GM12892 (cell line): ENCODE measurements around the gene GGACT.

Source experiments
- DNase-seq: peaks from one replicate; pipeline ENCODE4 v3.0.0; 2011; ENCODE audit not compliant: insufficient read length
- FAIRE-seq: peaks from 2 replicates; lab custom pipeline; 2011; peaks lifted over from hg19 to GRCh38; lab: Jason Lieb, UNC
- POLR2A ChIP-seq: IDR thresholded peaks from 2 replicates; pipeline ENCODE4 v1.6.1; 2011; ENCODE audit warnings: low read depth, low read length, control low read depth
- POLR2AphosphoS5 ChIP-seq: IDR thresholded peaks from 2 replicates; pipeline ENCODE4 v1.6.1; 2011; ENCODE audit warnings: low read depth, low read length, control low read depth
- TAF1 ChIP-seq: IDR thresholded peaks from 2 replicates; pipeline ENCODE4 v1.6.1; 2011; ENCODE audit warnings: low read depth, mild to moderate bottlenecking, control low read depth, low read length, borderline replicate concordance

Gene GGACT

DNA sequence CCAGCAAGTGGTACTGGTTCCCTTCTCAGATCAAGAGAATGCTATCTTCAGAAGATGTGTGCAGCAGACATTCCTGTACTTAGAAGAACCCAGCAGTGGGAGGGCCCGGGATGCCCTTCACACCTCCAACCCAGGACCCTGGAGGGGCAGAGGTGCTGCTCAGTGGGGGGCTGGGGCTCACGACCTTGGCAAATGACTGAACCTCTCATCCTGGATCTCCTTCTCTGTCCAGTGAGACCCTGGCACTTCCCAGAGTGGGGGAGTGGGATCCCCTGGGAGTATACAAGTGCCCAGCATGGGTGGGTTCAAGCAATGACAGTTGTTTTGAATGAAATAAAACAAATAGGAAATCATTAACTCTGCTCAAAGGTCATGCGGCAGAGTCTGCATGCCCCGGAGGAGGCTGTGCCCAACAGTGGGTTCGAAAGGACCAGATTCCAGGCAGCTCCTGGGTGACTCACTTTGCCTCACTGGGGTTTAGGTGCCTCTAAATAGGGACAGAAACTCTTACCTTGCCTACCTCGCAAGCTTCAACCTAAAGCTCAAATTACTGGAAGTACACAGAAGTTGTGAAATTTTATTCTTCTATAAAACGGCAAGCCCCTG lies 26.9 kb downstream of the GGACT start:
- FAIRE-seq (no peak), DNase-seq (no peak)
- TF ChIP-seq POLR2A (no peak), POLR2AphosphoS5 (no peak), TAF1 (no peak)

DNA sequence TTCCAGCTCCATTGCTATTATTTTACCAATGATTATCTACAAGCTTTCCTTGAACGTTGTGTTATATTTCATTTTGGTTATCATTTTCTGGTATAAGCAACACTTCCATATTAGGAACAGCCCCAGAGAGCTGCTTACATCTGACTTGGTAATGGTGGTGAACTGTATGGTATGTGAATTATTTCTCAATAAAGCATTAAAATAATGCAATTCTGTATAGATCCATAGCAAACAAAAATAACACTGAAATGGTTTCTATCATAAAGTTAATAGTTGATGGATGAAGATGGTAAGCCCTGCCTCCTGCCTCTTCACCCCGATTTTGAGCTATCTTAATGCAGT lies 27.5 kb downstream of the GGACT start:
- FAIRE-seq, result no peak
- no peak for TF ChIP-seq POLR2A
- no peak for TF ChIP-seq POLR2AphosphoS5
- TF ChIP-seq TAF1, result no peak
- DNase-seq, result no peak

DNA sequence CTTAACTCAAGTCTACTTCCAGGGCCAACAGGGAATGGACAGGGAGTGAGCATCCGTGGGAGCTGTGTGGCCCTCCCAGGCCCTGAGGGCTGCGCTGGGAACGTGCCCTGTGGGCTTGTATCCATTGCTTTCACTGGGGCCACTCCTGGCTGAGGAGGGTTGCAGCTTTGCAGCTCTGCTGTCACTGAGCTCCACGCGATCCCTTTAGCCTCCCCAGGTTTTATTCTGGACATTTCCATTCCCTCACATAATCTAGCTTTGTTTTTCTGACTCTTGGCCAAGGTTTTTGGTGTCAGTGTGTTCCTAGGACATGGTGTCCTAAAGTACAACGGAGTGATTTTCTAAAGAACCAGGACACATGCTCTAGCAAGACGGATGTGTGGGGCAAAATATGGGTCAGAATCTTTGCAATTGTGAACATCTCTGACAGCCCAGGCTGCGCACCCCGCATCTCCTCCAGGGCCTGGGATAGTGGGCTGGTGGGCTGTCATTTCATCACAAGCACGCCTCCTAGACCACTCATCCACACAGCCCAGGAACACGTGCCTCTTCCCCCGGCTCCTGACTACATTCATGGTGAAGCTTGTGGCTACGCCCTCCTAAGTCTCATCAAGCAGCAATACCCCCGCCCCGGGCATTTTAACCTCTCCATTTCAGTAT lies 28.0 kb downstream of the GGACT start:
- DNase-seq (no peak), FAIRE-seq (no peak)
- no peak for TF ChIP-seq POLR2AphosphoS5
- TF ChIP-seq TAF1, result no peak
- TF ChIP-seq POLR2A, result no peak

DNA sequence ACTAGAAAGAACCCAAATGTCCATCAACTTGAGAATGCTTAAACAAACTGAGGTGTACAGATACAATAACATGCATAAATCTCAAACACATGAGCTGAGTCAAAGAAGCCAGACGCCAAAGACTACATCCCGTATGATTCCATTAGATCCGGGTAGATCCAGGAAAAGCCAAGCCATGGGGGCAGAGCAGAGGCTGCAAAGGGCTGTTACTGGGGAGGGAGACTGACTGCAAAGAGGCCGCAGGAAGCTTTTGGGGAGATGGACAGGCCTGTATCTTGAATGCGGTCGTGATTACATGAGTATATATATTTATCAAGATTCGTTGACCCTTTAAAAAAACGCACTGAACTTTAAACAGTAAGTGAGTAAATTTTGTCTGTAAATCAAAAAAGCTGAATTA lies 28.7 kb downstream of the GGACT start:
- no peak for FAIRE-seq
- DNase-seq, result no peak
- no peak for TF ChIP-seq POLR2A
- no peak for TF ChIP-seq TAF1
- no peak for TF ChIP-seq POLR2AphosphoS5

DNA sequence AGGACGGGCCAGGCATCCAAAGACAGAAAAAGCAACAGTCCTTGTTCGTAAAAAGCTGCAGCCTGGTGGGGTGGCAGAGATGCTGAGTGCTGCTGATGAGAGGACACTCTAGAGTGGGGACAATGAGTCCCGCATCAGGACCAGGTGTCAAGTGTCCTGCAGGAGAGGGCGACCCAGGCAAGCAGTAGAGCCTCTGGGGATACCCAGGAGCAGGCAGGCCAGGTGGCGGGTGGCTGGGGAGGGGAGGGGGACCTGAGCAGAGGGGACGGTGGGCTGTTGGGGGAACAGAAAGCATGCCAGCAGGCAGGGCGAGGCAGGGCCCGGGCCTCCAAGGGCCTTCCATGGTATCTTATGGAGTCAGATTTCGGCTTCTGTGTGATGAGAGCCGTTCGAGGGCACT lies 35.8 kb downstream of the GGACT start:
- DNase-seq, result no peak
- TF ChIP-seq POLR2AphosphoS5 (no peak), TAF1 (no peak), POLR2A (no peak)
- FAIRE-seq, result no peak

DNA sequence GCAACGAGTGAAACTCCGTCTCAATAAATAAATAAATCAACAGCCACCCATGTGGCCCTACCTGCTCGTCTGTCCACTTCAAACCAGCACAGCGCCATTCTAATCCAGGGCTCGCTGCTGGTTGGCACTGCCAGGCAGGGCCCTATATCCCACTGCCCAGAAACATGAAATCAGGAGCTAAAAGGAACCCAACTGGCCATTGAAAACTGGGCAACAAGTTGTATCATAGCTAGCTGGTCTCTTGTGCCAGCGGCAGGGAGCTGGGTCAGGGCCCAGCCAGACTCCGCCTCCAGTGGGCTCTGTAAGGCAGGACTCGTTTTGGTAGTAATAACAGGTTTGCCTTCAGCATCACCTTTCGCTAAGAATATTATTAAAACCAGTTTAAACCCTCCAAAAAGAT lies 39.3 kb downstream of the GGACT start:
- TF ChIP-seq TAF1, result no peak
- no peak for TF ChIP-seq POLR2A
- no peak for TF ChIP-seq POLR2AphosphoS5
- no peak for FAIRE-seq
- no peak for DNase-seq

DNA sequence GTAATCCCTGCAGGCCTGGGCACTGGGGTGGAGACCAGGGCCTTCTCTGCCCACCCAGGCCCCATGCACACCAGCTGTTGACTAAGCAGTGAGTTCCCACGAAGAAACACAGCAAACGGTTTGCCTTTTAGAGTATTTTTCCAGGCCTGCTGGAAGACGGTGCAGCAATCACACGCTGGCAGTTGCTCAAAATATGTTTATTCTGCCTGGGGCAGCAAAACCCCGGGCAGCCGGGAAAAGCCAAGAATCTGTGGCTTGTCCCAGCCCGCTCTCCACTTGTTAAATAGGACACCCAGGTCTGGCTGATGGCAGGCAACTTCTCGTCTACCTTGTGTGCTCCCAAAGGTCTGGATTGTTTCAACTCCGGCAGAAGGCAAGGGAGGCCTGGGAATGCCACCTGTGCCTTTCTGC lies 40.8 kb downstream of the GGACT start:
- no peak for TF ChIP-seq TAF1
- no peak for TF ChIP-seq POLR2AphosphoS5
- TF ChIP-seq POLR2A, result no peak
- FAIRE-seq (no peak), DNase-seq (no peak)

DNA sequence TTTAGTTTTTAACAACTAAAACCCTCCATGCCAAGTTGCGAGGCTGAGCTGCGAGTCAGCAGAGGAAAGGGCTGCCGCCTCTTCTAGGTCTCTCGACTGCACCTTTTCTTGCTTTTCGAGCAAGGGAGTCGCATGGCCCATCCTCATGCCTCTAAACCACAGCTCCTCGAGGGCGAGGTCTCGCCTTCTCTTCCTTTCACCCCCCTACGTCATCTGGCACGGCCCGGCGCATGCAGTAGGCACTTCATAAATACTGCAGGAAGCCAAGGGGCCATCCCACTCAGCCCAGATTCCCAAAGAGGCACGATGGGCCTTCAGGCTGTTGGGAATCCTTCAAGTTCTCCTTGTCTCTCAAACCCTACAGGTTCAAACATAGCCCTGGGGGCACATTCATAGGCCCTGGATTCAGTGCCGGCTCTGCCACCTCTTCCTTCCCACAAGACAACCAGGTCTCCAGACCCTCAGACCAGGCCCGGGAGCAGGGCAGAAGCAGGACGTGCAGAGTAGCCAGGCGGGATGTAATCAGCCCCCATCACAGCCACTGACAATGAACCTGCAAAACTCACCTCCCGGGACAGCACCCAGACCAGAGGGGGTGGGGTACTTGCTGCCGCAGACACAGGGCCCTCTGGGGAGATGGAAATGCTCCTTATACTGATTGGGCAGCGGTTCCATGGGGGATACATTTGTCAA lies 41.7 kb downstream of the GGACT start:
- TF ChIP-seq POLR2A (no peak), TAF1 (no peak), POLR2AphosphoS5 (no peak)
- no peak for FAIRE-seq
- DNase-seq, result no peak

DNA sequence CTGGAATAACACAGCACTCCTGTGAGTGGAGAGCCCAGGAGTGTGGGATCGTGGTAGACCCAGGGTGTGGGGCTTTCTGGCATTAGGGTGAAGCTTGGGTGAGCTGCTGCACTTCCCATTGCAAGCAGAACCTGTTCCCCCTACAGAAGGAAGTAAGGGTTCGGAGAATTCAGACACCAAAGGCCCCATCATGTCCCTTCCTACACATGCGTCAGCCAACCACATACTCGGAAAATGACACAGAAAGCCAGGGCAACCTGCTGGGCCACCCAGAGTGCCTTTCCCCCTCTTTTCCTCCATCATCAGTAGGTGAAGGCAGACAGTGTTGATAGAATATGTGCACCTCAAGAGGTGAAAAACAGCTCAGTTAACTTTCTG lies 42.9 kb downstream of the GGACT start:
- DNase-seq (no peak), FAIRE-seq (no peak)
- TF ChIP-seq POLR2A (no peak), TAF1 (no peak), POLR2AphosphoS5 (no peak)

DNA sequence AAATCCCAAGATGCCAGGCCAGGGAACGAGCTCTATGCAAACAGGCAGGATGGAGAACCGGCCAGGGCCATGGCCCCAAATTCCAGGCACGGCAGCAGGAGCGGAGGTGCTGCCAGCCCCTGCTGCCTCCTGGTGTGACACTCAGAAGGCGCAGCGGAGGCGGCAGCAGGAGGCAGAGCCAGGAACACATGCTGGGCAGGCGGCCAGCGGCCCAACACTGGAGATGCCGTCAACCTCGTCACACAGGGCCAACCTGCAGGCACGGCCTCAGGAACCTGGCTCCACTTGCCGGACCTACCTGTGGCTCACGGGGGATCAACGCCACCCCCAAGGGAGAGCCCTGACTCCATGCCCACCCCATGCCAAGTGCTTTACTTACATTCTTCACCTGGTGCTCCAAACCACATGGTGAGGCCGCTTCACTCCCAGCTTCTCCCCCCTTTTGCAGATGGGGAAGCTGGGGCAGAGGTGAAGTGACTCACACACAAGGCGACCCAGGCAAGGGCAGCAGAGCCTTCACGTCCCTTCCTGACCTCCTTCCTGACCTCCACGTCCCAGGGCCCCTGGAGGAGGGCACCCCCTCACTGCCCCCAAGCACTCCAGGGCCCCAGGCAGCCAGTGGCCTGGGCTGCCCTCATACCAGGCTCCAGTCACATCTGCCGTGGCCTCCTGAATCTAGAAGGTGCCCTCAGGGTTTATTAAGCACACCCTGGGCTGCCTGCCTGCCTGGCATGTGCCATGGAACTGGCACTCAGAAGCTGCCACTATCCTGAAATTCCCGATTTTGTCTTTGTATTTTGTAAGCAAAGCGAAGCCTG lies 43.5 kb downstream of the GGACT start:
- no peak for DNase-seq
- FAIRE-seq, result no peak
- TF ChIP-seq POLR2A, result no peak
- TF ChIP-seq TAF1, result no peak
- no peak for TF ChIP-seq POLR2AphosphoS5
